Keratinocyte (primary cell): ENCODE data around the gene ADAMTS9. TPM values are rescaled to one million over a fixed set of nuclear protein-coding genes. Genes with fewer than 3 reads are reported as not detected.

ENCODE experiments used
- DNase-seq: peaks from one replicate; pipeline ENCODE4 v3.0.0-alpha.2; 2011; ENCODE audit warnings: low read depth, missing footprints, low spot score
- FAIRE-seq: peaks from 2 replicates; lab custom pipeline; 2011; peaks lifted over from hg19 to GRCh38; lab: Jason Lieb, UNC
- H2AFZ ChIP-seq: 2 replicates; pipeline ENCODE4 v1.6.0; 2012; ENCODE audit warnings: low read length, control low read depth, inconsistent platforms; ENCODE audit not compliant: control insufficient read depth
- H3K27ac ChIP-seq: 2 replicates; pipeline ENCODE4 v1.5.1; 2011; ENCODE audit warnings: low read length; ENCODE audit not compliant: control insufficient read depth, insufficient read depth
- H3K27me3 ChIP-seq: 3 replicates; pipeline ENCODE4 v1.6.0; 2011; ENCODE audit warnings: low read length; ENCODE audit not compliant: control insufficient read depth, insufficient read depth; ENCODE audit errors: extremely low read depth
- H3K36me3 ChIP-seq, 2 experiments: 2 replicates in 1 of 2; 3 replicates in 1 of 2; pipeline ENCODE4 v1.5.1; 2011; ENCODE audit warnings: low read length in 2 of 2, mild to moderate bottlenecking in 1 of 2; ENCODE audit not compliant: control insufficient read depth in 2 of 2, insufficient read depth in 2 of 2; ENCODE audit errors: extremely low read depth in 1 of 2
- H3K4me1 ChIP-seq: 3 replicates; pipeline ENCODE4 v1.5.1; 2011; ENCODE audit warnings: low read length; ENCODE audit not compliant: control insufficient read depth, insufficient read depth; ENCODE audit errors: extremely low read depth
- H3K4me2 ChIP-seq: 3 replicates; pipeline ENCODE4 v1.6.0; 2011; ENCODE audit warnings: low read depth, low read length; ENCODE audit not compliant: control insufficient read depth, insufficient read depth; ENCODE audit errors: extremely low read depth
- H3K4me3 ChIP-seq, 3 experiments: fragments of 200-600 bp in 1 of 3; sonication (generic) in 1 of 3; 2 replicates in 2 of 3; 3 replicates in 1 of 3; pipeline ENCODE4 v1.5.1; 2011 to 2016; ENCODE audit warnings: low read length in 3 of 3, mild to moderate bottlenecking in 3 of 3, control low read depth in 2 of 3, inconsistent platforms in 1 of 3, low read depth in 1 of 3, mixed read lengths in 1 of 3, mixed run types in 1 of 3, moderate library complexity in 1 of 3; ENCODE audit not compliant: control insufficient read depth in 2 of 3, insufficient read depth in 2 of 3; ENCODE audit errors: extremely low read depth in 1 of 3
- H3K79me2 ChIP-seq: 2 replicates; pipeline ENCODE4 v1.6.0; 2012; ENCODE audit warnings: low read length; ENCODE audit not compliant: control insufficient read depth, insufficient read depth
- H3K9ac ChIP-seq: 3 replicates; pipeline ENCODE4 v1.6.0; 2011; ENCODE audit warnings: low read length; ENCODE audit not compliant: control insufficient read depth, insufficient read depth; ENCODE audit errors: extremely low read depth
- H3K9me1 ChIP-seq: 3 replicates; pipeline ENCODE4 v1.6.0; 2011; ENCODE audit warnings: low read length; ENCODE audit not compliant: control insufficient read depth, insufficient read depth; ENCODE audit errors: extremely low read depth
- H3K9me3 ChIP-seq: 2 replicates; pipeline ENCODE4 v1.5.1; 2012; ENCODE audit warnings: low read depth, low read length; ENCODE audit not compliant: control insufficient read depth
- H4K20me1 ChIP-seq: 3 replicates; pipeline ENCODE4 v1.6.0; 2011; ENCODE audit warnings: low read length; ENCODE audit not compliant: control insufficient read depth, insufficient read depth; ENCODE audit errors: extremely low read depth
- EZH2 ChIP-seq: IDR thresholded peaks from one replicate; pipeline ENCODE4 v1.6.1; 2012; ENCODE audit warnings: inconsistent platforms, mild to moderate bottlenecking, low read length, moderate library complexity
- dilution Hi-C: fragments of 300-500 bp; cut with MboI; formaldehyde crosslinking; loops from one replicate; pipeline ENCODE4 v1.7.0; 2020; ENCODE audit warnings: low sequenced_read_pairs; ENCODE audit not compliant: extremely low pct_ligation_motif_present
- polyA plus RNA-seq, 5 experiments: library from polyadenylated mRNA; depleted of rRNA in 3 of 5; stranded (reverse) in 3 of 5; stranded (forward) in 1 of 5; unstranded in 1 of 5; fragments of >200 nt; gene quantifications; 1 replicate in 1 of 5; 2 replicates in 3 of 5; 3 replicates in 1 of 5; pipeline versions ENCODE4 v1.2.1 to v1.2.3, GENCODE V29; 2011 to 2012; ENCODE audit warnings: missing spikeins in 2 of 5, low read depth in 1 of 5, low replicate concordance in 1 of 5
- TF ChIP-seq, protein P1 (sequence below), 3 experiments: IDR thresholded peaks in 1 of 3; conservative IDR thresholded peaks in 1 of 3; optimal IDR thresholded peaks in 1 of 3; 2 replicates in 2 of 3; 3 replicates in 1 of 3; pipeline versions ENCODE3 to v1.5.1; 2011; ENCODE audit warnings: low read length in 3 of 3, mild to moderate bottlenecking in 3 of 3, moderate library complexity in 2 of 3, control low read depth in 1 of 3, inconsistent platforms in 1 of 3; ENCODE audit not compliant: insufficient read depth in 2 of 3; ENCODE audit errors: extremely low read depth in 1 of 3

The ADAMTS9 gene
- polyA plus RNA-seq, 1 donor (not counting 4 experiments of a cell fraction or from before 2014, with no cell fraction given) = 0.43 TPM

- Histone ChIP-seq H4K20me1 (no peaks in the 10 kb centered on the region), H3K4me2 (no peak overlapping the region), H3K9me3 (no peaks in the 10 kb centered on the region), H3K9ac (no peak overlapping the region), H3K4me3 (no peak overlapping the region), H3K4me1 (no peaks in the 10 kb centered on the region), H3K27ac (no peak overlapping the region), H3K79me2 (no peaks in the 10 kb centered on the region), H3K36me3 (no peaks in the 10 kb centered on the region), H3K9me1 (no peaks in the 10 kb centered on the region), H2AFZ (no peak overlapping the region), H3K27me3 (peaks cover 3% of the 10 kb centered on the region)
- no peak for FAIRE-seq
- dilution Hi-C loops = no loop called here
- DNase-seq = no peak
- TF ChIP-seq, protein P1, sequence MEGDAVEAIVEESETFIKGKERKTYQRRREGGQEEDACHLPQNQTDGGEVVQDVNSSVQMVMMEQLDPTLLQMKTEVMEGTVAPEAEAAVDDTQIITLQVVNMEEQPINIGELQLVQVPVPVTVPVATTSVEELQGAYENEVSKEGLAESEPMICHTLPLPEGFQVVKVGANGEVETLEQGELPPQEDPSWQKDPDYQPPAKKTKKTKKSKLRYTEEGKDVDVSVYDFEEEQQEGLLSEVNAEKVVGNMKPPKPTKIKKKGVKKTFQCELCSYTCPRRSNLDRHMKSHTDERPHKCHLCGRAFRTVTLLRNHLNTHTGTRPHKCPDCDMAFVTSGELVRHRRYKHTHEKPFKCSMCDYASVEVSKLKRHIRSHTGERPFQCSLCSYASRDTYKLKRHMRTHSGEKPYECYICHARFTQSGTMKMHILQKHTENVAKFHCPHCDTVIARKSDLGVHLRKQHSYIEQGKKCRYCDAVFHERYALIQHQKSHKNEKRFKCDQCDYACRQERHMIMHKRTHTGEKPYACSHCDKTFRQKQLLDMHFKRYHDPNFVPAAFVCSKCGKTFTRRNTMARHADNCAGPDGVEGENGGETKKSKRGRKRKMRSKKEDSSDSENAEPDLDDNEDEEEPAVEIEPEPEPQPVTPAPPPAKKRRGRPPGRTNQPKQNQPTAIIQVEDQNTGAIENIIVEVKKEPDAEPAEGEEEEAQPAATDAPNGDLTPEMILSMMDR (optimal IDR thresholded peaks at IDR 0.05 in 1 of 3, IDR thresholded peaks at IDR 0.05 in 1 of 3, conservative IDR thresholded peaks at IDR 0.05 in 1 of 3; ENCODE audit: extremely low read depth in 1 of 3, insufficient read depth in 2 of 3, low read length in 3 of 3) = no peak
- TF ChIP-seq EZH2 = no peak
Measured at GRCh38 chr3:64541803-64542202, 146.0 kb downstream of the ADAMTS9 start.

- no peaks in the 10 kb centered on the region for H3K36me3 ChIP-seq
- H2AFZ ChIP-seq = no peak overlapping the region
- H3K4me1 ChIP-seq = no peaks in the 10 kb centered on the region
- no peak overlapping the region for H3K27ac ChIP-seq
- dilution Hi-C loops = no loop called here
- DNase-seq = no peak
- no peaks in the 10 kb centered on the region for H3K9me1 ChIP-seq
- no peak overlapping the region for H3K4me2 ChIP-seq
- H3K27me3 ChIP-seq = peaks cover 3% of the 10 kb centered on the region
- H4K20me1 ChIP-seq = no peaks in the 10 kb centered on the region
- H3K9ac ChIP-seq = no peak overlapping the region
- H3K9me3 ChIP-seq = no peaks in the 10 kb centered on the region
- TF ChIP-seq EZH2 = no peak
- TF ChIP-seq, protein P1 (optimal IDR thresholded peaks at IDR 0.05 in 1 of 3, IDR thresholded peaks at IDR 0.05 in 1 of 3, conservative IDR thresholded peaks at IDR 0.05 in 1 of 3; ENCODE audit: extremely low read depth in 1 of 3, insufficient read depth in 2 of 3, low read length in 3 of 3) = no peak
- no peaks in the 10 kb centered on the region for H3K79me2 ChIP-seq
- no peak for FAIRE-seq
- H3K4me3 ChIP-seq = no peak overlapping the region
Measured at GRCh38 chr3:64539451-64540196, 148.2 kb downstream of the ADAMTS9 start.
